ENCODE results near the gene PIGS. TPM values are rescaled to one million over a fixed set of nuclear protein-coding genes. Genes with fewer than 3 reads are reported as not detected.

PIGS gene
- total and polyA plus RNA-seq, 2 donors (not counting 3 experiments of a cell fraction or from before 2014, with no cell fraction given): 71.3 to 110 TPM

DNA sequence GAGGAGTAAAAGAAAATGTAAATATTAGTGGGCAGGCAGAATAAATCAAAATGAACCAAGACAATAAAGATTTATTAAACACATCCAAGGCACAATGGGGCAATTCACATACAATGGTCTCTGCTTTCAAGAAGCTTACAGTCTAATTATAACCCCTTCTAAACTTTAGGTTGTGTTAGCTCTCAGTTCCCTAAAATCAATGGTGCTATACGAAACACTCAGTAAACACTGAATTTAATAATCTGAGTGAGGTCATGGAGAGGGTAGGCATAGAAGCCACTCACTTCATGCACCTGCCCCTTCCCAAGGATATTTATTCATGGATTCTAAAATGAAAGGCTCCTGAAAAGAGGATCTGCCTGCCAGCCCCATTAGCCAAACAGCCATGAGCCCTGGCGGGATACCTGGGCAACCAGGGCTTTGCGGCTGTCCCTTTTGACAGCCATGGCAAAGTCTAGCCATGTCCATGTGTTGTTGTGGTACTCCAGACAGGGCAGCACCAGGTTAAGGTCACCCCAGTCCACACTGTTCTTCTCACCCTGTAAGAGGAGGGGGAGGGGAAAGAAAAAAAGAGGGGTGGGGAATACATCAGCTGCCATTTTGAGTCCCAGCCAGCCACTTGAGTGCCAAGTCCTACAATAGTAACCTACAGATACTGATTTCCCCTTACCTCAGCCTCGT is 44.1 kb upstream of the PIGS start:
- H3K9me1 ChIP-seq (replicated peaks; ENCODE audit: control insufficient read depth, extremely low read depth, insufficient read depth, low read length): no peaks in the 10 kb centered on the region
- H3K4me3 ChIP-seq (replicated peaks in 1 of 3; ENCODE audit: insufficient read depth in 1 of 3, low read depth in 1 of 3, low read length in 3 of 3): no peak overlapping the region
- DNase-seq (ENCODE audit: low read depth, low spot score): no peak
- no peaks in the 10 kb centered on the region for H3K27me3 ChIP-seq (ENCODE audit: control insufficient read depth in 2 of 2, insufficient read depth in 2 of 2, low read length in 2 of 2)
- H4K20me1 ChIP-seq (replicated peaks; ENCODE audit: control insufficient read depth, extremely low read depth, insufficient read depth, low read length): no peaks in the 10 kb centered on the region
- no peaks in the 10 kb centered on the region for H3K9me3 ChIP-seq (replicated peaks; ENCODE audit: control insufficient read depth, insufficient read depth, low read length)
- intact Hi-C loops (cut with micrococcal nuclease) (no loop called here), dilution Hi-C loops (cut with MboI; ENCODE audit: extremely low pct_ligation_motif_present, low sequenced_read_pairs) (no loop called here)
- H3K4me1 ChIP-seq (ENCODE audit: control insufficient read depth, extremely low read depth, insufficient read depth, low read length): peaks cover 7% of the 10 kb centered on the region
- TF ChIP-seq, protein P1, sequence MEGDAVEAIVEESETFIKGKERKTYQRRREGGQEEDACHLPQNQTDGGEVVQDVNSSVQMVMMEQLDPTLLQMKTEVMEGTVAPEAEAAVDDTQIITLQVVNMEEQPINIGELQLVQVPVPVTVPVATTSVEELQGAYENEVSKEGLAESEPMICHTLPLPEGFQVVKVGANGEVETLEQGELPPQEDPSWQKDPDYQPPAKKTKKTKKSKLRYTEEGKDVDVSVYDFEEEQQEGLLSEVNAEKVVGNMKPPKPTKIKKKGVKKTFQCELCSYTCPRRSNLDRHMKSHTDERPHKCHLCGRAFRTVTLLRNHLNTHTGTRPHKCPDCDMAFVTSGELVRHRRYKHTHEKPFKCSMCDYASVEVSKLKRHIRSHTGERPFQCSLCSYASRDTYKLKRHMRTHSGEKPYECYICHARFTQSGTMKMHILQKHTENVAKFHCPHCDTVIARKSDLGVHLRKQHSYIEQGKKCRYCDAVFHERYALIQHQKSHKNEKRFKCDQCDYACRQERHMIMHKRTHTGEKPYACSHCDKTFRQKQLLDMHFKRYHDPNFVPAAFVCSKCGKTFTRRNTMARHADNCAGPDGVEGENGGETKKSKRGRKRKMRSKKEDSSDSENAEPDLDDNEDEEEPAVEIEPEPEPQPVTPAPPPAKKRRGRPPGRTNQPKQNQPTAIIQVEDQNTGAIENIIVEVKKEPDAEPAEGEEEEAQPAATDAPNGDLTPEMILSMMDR (IDR thresholded peaks at IDR 0.05; ENCODE audit: extremely low read depth in 1 of 2, insufficient read depth in 1 of 2, low read depth in 1 of 2, low read length in 2 of 2): no peak
- no peak for TF ChIP-seq MYC (IDR thresholded peaks at IDR 0.05; ENCODE audit: low read depth, low read length)
- no peak overlapping the region for H3K9ac ChIP-seq (replicated peaks; ENCODE audit: extremely low read depth, insufficient read depth, low read length)
- H3K79me2 ChIP-seq (ENCODE audit: control insufficient read depth, insufficient read depth, low read length): no peaks in the 10 kb centered on the region
- no peak for FAIRE-seq
- no peak overlapping the region for H3K27ac ChIP-seq (ENCODE audit: insufficient read depth, low read depth, low read length)
- no peak overlapping the region for H3K4me2 ChIP-seq (ENCODE audit: insufficient read depth, low read length)
- ChIA-PET CTCF (interaction anchor here (1.0 to 2.6 kb wide), 3 partner anchors 19 to 31 kb away, joined by 3 to 5 read pairs (median 4); partner anchors contain the start of gene BLTP2), POLR2A (no interaction called here)
- H3K36me3 ChIP-seq (ENCODE audit: control insufficient read depth in 2 of 2, extremely low read depth in 1 of 2, insufficient read depth in 2 of 2, low read length in 2 of 2): peaks cover 32 to 42% of the 10 kb centered on the region in 2 experiments
- BruUV-seq (replicated peaks): no TSS peak
- no peak overlapping the region for H2AFZ ChIP-seq (ENCODE audit: low read depth, low read length)

DNA sequence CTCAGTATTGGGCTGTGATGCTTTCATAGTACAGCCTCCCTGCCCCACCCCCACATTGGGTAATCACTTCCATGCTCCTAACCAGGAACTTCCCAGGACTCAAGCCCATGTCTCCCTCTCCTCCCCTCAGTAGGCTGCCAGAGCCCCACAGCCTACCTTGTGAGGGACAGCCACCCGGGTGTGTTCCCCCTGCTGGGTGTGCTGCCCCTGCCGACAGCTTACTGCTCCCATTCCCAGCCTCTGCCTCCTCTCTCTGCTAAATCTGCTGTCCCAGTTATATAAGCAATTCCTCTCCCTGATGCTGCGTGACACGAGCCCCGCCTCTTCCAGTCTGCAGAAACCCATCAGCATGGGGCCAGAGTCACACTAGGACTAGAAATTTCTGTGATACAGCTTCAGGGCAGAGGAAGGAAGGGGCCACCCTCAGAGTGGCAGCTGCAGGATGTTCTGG is 42.6 kb upstream of the PIGS start, which contains the start of gene RSKR:
TSS of gene RSKR (minus strand) at position 255 of the 451 bp plus-strand sequence. CDS start at position 231, 24 bp downstream.
- DNase-seq (ENCODE audit: low read depth, low spot score) (no peak), FAIRE-seq (no peak)
- dilution Hi-C loops (cut with MboI; ENCODE audit: extremely low pct_ligation_motif_present, low sequenced_read_pairs): no loop called here
- Histone ChIP-seq H3K27ac (ENCODE audit: insufficient read depth, low read depth, low read length) (no peak within 1 kb of the TSS), H2AFZ (ENCODE audit: low read depth, low read length) (no peak within 1 kb of the TSS), H3K36me3 (ENCODE audit: control insufficient read depth in 2 of 2, extremely low read depth in 1 of 2, insufficient read depth in 2 of 2, low read length in 2 of 2) (peaks cover 27 to 30% of the 10 kb centered on the region in 2 experiments), H3K27me3 (ENCODE audit: control insufficient read depth in 2 of 2, insufficient read depth in 2 of 2, low read length in 2 of 2) (no peaks in the 10 kb centered on the region), H3K9ac (replicated peaks; ENCODE audit: extremely low read depth, insufficient read depth, low read length) (no peak within 1 kb of the TSS), H3K4me3 (replicated peaks in 1 of 3; ENCODE audit: insufficient read depth in 1 of 3, low read depth in 1 of 3, low read length in 3 of 3) (no peak within 1 kb of the TSS), H3K4me1 (ENCODE audit: control insufficient read depth, extremely low read depth, insufficient read depth, low read length) (peaks cover 7% of the 10 kb centered on the region), H3K9me1 (replicated peaks; ENCODE audit: control insufficient read depth, extremely low read depth, insufficient read depth, low read length) (no peaks in the 10 kb centered on the region), H3K79me2 (ENCODE audit: control insufficient read depth, insufficient read depth, low read length) (no peaks in the 10 kb centered on the region), H3K9me3 (replicated peaks; ENCODE audit: control insufficient read depth, insufficient read depth, low read length) (no peaks in the 10 kb centered on the region), H4K20me1 (replicated peaks; ENCODE audit: control insufficient read depth, extremely low read depth, insufficient read depth, low read length) (no peaks in the 10 kb centered on the region), H3K4me2 (ENCODE audit: insufficient read depth, low read length) (no peak within 1 kb of the TSS)
- ChIA-PET CTCF (interaction anchor here (2.0 to 4.9 kb wide), 6 partner anchors 8 to 120 kb away, joined by 7 to 64 read pairs (median 16); partner anchors contain the start of gene PIGS), POLR2A (no interaction called here)
- intact Hi-C loops (cut with micrococcal nuclease): loop anchor here (1.0 kb wide), 1 partner anchor 66 kb away; no protein-coding TSS in a partner anchor
- TF ChIP-seq, protein P1 (IDR thresholded peaks at IDR 0.05; ENCODE audit: extremely low read depth in 1 of 2, insufficient read depth in 1 of 2, low read depth in 1 of 2, low read length in 2 of 2): no peak
- TF ChIP-seq, protein P2, sequence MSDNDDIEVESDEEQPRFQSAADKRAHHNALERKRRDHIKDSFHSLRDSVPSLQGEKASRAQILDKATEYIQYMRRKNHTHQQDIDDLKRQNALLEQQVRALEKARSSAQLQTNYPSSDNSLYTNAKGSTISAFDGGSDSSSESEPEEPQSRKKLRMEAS (IDR thresholded peaks at IDR 0.05; ENCODE audit: insufficient read depth, insufficient read length): no peak
- TF ChIP-seq POLR2A (IDR thresholded peaks at IDR 0.05; ENCODE audit: low read depth, low read length) (no peak), JUN (IDR thresholded peaks at IDR 0.05; ENCODE audit: borderline replicate concordance, insufficient read depth, insufficient read length, low read depth) (no peak), GATA2 (IDR thresholded peaks at IDR 0.05; ENCODE audit: insufficient read depth, insufficient read length, low read depth, low read length) (no peak), MYC (IDR thresholded peaks at IDR 0.05; ENCODE audit: low read depth, low read length) (no peak)
- BruUV-seq (replicated peaks): no TSS peak

All from endothelial cell of umbilical vein (primary cell).